GM19099 (cell line): ENCODE measurements around the gene CMTM7.

Source experiments
- POLR2A ChIP-seq: IDR thresholded peaks from 3 replicates; pipeline ENCODE4 v1.6.1; 2011; ENCODE audit warnings: low read depth; ENCODE audit not compliant: insufficient read length; ENCODE audit errors: extremely low read depth

CMTM7 gene

DNA sequence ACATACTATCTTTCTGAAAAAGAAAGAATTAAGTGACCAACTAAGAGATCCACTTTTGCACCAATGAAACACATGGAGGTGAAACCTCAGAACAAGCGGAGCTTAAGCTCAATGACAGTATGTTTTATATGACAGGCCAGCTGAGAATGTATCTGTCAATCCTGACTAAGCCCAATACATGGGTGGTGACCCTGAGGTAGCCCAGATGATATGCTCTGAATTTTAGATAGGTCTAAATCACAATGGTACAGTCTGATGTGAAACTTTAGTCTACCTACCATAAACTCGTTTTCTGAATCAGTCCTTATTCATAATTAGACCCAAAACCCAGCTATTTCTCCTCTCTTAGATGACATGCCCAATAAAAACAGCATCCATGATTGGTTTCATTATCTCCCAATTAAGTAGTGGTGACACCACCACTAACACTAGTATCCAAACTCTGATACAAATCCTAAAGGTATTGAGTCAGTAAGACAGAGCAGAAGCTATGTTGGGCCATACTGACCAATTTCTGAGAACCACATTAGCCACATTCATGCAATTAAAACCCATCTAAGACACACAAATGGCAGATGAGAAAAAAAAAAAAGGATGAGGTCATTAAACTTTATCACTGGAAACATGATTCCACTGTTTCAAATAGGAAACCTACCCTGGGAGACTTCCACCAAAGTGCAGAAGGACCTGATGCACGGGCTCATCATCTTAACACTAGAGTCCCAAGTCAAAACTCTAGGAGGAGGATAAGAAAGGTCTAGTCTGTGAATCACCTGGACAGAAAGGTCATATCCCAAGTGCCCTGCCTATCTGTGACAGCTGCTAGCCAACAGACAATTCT, 90.4 kb downstream of the CMTM7 start:
- TF ChIP-seq POLR2A, result no peak

- no peak for TF ChIP-seq POLR2A
These were observed 91.0 kb downstream of the CMTM7 start for GRCh38 chr3:32482693-32483092.

- no peak for TF ChIP-seq POLR2A
These were observed 92.1 kb downstream of the CMTM7 start for GRCh38 chr3:32483772-32484171.

GRCh38 chr3:32484436-32484835, 92.8 kb downstream of the CMTM7 start:
- TF ChIP-seq POLR2A, result no peak

- no peak for TF ChIP-seq POLR2A
These were observed 96.3 kb downstream of the CMTM7 start for GRCh38 chr3:32487781-32488473.

GRCh38 chr3:32488474-32489008, 96.9 kb downstream of the CMTM7 start:
- no peak for TF ChIP-seq POLR2A

GRCh38 chr3:32492684-32493436, 101.2 kb downstream of the CMTM7 start:
- no peak for TF ChIP-seq POLR2A

- TF ChIP-seq POLR2A, result no peak
These were observed 102.1 kb downstream of the CMTM7 start for GRCh38 chr3:32493437-32494414.

DNA sequence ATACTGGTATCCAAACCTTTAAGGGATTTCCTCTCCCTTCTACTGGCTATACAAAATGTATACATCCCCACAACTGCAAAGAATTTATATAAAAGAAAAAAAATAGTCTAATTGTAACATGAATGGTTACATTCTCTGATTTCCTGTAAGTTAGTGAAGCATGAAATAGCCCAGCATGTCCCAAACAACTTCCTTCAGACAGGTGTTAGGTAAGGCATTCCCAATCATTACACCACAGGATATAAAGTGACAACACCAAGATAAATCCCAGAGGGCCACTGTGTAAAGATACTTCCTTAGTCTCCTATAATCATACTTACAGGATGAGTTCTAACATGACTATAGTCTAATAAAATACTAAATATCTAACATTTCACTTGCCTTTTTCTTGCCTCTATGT, 103.4 kb downstream of the CMTM7 start:
- no peak for TF ChIP-seq POLR2A

- no peak for TF ChIP-seq POLR2A
These were observed 104.0 kb downstream of the CMTM7 start for GRCh38 chr3:32495609-32496008.

DNA sequence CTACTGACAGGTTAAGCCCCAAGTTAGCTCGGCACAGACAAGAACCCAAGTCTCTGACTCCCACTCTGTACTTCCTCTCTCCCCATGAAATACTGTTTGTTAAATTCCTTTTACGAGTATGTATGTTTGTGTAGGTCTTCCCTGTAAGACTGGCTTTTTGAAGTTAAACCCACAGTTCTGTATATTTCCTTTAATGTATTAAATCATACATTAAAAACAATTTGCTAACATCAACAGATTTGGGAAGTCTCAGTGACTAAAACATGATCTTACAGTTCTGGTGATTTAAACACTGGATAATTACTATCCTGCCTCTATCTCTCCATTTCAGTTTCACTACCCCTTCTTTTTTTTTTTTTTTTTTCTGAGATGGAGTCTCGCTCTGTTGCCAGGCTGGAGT, 106.6 kb downstream of the CMTM7 start:
- TF ChIP-seq POLR2A, result no peak

GRCh38 chr3:32498992-32499391, 107.3 kb downstream of the CMTM7 start:
- no peak for TF ChIP-seq POLR2A

DNA sequence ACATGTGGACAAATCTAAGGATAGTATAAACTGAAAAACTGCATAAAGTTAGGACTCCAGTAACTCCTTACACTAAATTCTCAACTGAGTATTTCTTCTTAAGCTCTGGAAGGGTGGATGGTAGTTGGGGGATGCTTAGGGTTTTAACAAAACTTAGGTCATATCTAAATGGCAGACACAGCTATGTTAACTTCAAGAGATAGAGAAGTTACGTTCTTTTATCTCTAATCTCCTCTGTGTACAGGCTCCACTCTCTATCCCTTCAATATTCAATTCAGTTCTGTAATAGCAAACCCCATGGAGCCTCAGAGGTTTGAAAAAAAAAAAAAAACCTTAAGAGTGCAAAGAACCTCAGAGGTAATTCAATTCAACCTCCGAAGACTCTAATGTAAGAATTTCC, 107.9 kb downstream of the CMTM7 start:
- no peak for TF ChIP-seq POLR2A

DNA sequence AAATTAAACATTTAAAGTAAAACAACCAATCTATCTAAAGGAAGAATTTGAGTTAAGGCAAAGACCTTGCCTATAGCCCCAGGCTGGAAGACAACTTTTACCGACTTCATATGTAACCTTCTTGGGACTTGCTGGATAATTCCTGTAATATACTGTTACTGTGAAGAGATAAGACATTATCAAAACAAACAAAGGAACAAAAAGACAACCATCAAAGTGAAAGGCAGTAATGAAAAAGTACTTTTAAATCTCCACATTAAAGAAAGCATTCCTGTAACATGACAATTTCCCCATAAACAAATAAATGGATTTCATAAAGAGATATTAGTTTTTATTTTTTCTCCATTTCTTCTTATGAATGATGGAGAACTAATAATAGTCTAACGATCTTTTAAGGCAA, 108.6 kb downstream of the CMTM7 start:
- TF ChIP-seq POLR2A, result no peak
